HEK293T (cell line): Measurements from ENCODE around the gene PCGF1.

ENCODE experiments used
- CTCF ChIA-PET: fragments of 350-600 bp; formaldehyde crosslinking; extraction: SDS; loops from one replicate; lab custom pipeline; 2021; ENCODE audit warnings: antibody characterized with exemption, inconsistent platforms; lab: Yijun Ruan, JAX
- POLR2A ChIA-PET: fragments of 350-600 bp; formaldehyde crosslinking; extraction: SDS; loops from one replicate; lab custom pipeline; 2020; ENCODE audit warnings: antibody characterized with exemption, inconsistent platforms; lab: Yijun Ruan, JAX
- DNase-seq: peaks from one replicate; pipeline ENCODE4 v3.0.0; 2012; ENCODE audit warnings: mixed read lengths; ENCODE audit errors: extremely low spot score
- ARNT ChIP-seq: fragments of 450-650 bp; IDR thresholded peaks from 2 replicates; pipeline ENCODE4 v1.6.1; 2017; ENCODE audit warnings: mild to moderate bottlenecking
- BHLHE40 ChIP-seq: fragments of 450-650 bp; IDR thresholded peaks from 2 replicates; pipeline ENCODE4 v1.6.1; 2016; ENCODE audit warnings: mild to moderate bottlenecking, moderate library complexity, borderline replicate concordance
- CTBP1 ChIP-seq: fragments of 450-650 bp; IDR thresholded peaks from 2 replicates; pipeline ENCODE4 v1.6.1; 2016; ENCODE audit warnings: borderline replicate concordance
- ELF4 ChIP-seq: fragments of 450-650 bp; IDR thresholded peaks from 2 replicates; pipeline ENCODE4 v1.6.1; 2017; ENCODE audit warnings: antibody characterized with exemption
- FOXA1 ChIP-seq: fragments of 450-650 bp; IDR thresholded peaks from 2 replicates; pipeline ENCODE4 v1.6.1; 2016; ENCODE audit warnings: mild to moderate bottlenecking
- FOXK2 ChIP-seq: fragments of 450-650 bp; IDR thresholded peaks from 2 replicates; pipeline ENCODE4 v1.6.1; 2016; ENCODE audit warnings: mild to moderate bottlenecking
- FOXM1 ChIP-seq: fragments of 450-650 bp; IDR thresholded peaks from 2 replicates; pipeline ENCODE4 v1.6.1; 2017; ENCODE audit warnings: mild to moderate bottlenecking, borderline replicate concordance
- HDGF ChIP-seq: fragments of 450-650 bp; IDR thresholded peaks from 2 replicates; pipeline ENCODE4 v1.6.1; 2017; ENCODE audit warnings: antibody characterized with exemption, borderline replicate concordance
- L3MBTL2 ChIP-seq: fragments of 450-650 bp; conservative IDR thresholded peaks from 2 replicates; pipeline ENCODE4 v1.6.1; 2016; ENCODE audit warnings: mild to moderate bottlenecking
- LEF1 ChIP-seq: fragments of 450-650 bp; IDR thresholded peaks from 2 replicates; pipeline ENCODE4 v1.6.1; 2017; ENCODE audit warnings: mild to moderate bottlenecking, borderline replicate concordance
- NFRKB ChIP-seq: fragments of 450-650 bp; IDR thresholded peaks from 2 replicates; pipeline ENCODE4 v1.6.1; 2016; ENCODE audit warnings: mild to moderate bottlenecking, moderate library complexity
- SP1 ChIP-seq: fragments of 450-650 bp; IDR thresholded peaks from 2 replicates; pipeline ENCODE4 v1.6.1; 2017
- SUZ12 ChIP-seq: fragments of 450-650 bp; IDR thresholded peaks from 2 replicates; pipeline ENCODE4 v1.6.1; 2016; ENCODE audit warnings: mild to moderate bottlenecking
- TARDBP ChIP-seq: fragments of 450-650 bp; IDR thresholded peaks from 2 replicates; pipeline ENCODE4 v1.6.1; 2016
- ZNF384 ChIP-seq: fragments of 450-650 bp; IDR thresholded peaks from 2 replicates; pipeline ENCODE4 v1.6.1; 2016
- TF ChIP-seq, protein P1 (sequence below): fragments of 450-650 bp; IDR thresholded peaks from 2 replicates; pipeline ENCODE4 v1.6.1; 2016

Gene PCGF1

DNA sequence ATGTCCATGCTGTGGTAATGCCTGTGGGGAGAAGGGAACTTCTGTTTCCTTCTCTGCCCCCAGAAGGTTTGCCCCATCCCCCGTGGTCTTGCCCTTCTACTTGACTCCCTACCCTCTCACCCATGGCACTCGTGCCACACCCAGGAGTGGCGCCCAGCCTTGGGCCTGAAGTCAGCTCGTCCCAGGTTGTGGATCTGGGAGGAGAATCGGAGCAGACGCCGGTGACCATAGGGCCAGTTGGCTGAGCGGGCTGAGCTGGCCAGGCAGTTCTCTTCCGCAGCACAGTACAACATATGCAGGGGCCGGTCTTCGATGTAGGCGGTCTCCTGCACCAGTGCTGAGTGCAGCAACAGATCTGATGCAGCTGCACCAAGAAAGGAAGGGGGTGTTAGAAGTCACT is 26.9 kb upstream of the PCGF1 start:
- POLR2A ChIA-PET = interaction anchor here (1.0 to 1.9 kb wide), 3 partner anchors 12 to 17 kb away, joined by 4 to 7 read pairs (median 5); no protein-coding TSS in a partner anchor
- CTCF ChIA-PET = interaction anchor here (1.5 kb wide), 1 partner anchor 43 kb away, joined by 3 read pairs; no protein-coding TSS in a partner anchor
- no peak for TF ChIP-seq SUZ12
- TF ChIP-seq BHLHE40 = no peak
- TF ChIP-seq ELF4 = no peak
- no peak for TF ChIP-seq FOXA1
- no peak for TF ChIP-seq NFRKB
- no peak for TF ChIP-seq TARDBP
- no peak for TF ChIP-seq ZNF384
- TF ChIP-seq L3MBTL2 = no peak
- TF ChIP-seq SP1 = no peak
- TF ChIP-seq, protein P1, sequence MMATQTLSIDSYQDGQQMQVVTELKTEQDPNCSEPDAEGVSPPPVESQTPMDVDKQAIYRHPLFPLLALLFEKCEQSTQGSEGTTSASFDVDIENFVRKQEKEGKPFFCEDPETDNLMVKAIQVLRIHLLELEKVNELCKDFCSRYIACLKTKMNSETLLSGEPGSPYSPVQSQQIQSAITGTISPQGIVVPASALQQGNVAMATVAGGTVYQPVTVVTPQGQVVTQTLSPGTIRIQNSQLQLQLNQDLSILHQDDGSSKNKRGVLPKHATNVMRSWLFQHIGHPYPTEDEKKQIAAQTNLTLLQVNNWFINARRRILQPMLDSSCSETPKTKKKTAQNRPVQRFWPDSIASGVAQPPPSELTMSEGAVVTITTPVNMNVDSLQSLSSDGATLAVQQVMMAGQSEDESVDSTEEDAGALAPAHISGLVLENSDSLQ = no peak
- no peak for TF ChIP-seq FOXK2
- no peak for TF ChIP-seq CTBP1
- no peak for TF ChIP-seq ARNT
- no peak for TF ChIP-seq LEF1
- no peak for TF ChIP-seq FOXM1
- TF ChIP-seq HDGF = no peak
- DNase-seq = no peak

DNA sequence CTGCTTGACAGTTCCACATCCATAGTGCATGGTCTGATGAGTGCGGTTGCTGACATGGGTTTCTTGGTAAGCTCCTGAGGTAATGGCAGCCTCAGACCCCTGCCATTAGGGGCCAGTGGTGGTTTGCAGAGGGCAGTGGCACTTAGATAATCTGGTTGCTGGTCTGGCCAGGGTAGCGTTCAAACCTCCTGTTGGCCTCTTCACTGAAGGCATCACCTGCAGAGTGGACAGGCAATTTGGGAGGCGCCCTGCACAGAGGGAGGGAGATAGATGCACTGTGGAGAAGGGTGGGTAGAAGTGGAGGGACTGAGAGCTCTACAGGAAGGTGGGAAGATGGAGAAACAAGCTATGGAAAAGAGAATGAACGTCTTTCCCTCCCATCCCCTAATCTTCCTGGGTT is 26.0 kb upstream of the PCGF1 start:
- ChIA-PET POLR2A (interaction anchor here (1.4 to 8.4 kb wide), 6 partner anchors 12 to 55 kb away, joined by 5 to 70 read pairs (median 6); partner anchors contain the start of genes CCDC142, PCGF1 and TTC31), CTCF (interaction anchor here (1.5 kb wide), 1 partner anchor 44 kb away, joined by 3 read pairs; no protein-coding TSS in a partner anchor)
- no peak for DNase-seq
- TF ChIP-seq FOXA1 (no peak), LEF1 (no peak), SUZ12 (no peak), NFRKB (no peak), ARNT (no peak), SP1 (no peak), FOXM1 (no peak), HDGF (no peak), TARDBP (no peak), ELF4 (no peak), FOXK2 (no peak), ZNF384 (no peak), BHLHE40 (no peak)
- TF ChIP-seq, protein P1 = no peak

DNA sequence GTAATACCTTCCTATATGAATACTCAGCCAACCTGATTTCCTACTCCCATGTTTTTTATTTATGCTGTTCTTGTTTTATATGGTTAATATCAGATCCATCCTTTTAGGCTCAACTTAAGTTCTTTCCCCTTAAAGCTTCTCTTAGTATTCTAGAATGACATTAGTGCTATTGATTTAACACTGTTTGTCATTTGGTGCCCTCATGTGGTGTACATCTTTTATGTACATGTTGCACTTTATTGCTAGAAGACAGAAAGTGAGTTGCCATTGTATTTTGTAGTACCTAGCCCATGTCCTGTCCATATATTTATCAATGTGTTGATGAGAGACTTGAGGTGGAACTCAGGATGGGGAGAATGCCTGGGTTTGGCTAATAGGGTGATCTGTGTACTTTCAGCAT is 24.7 kb upstream of the PCGF1 start:
- no peak for TF ChIP-seq CTBP1
- no peak for TF ChIP-seq HDGF
- TF ChIP-seq NFRKB = no peak
- TF ChIP-seq BHLHE40 = no peak
- TF ChIP-seq L3MBTL2 = no peak
- TF ChIP-seq TARDBP = no peak
- no peak for TF ChIP-seq ZNF384
- ChIA-PET POLR2A (interaction anchor here (0.8 to 8.4 kb wide), 9 partner anchors 13 to 74 kb away, joined by 3 to 70 read pairs (median 5); partner anchors contain the start of genes CCDC142, LOXL3, PCGF1 and TTC31), CTCF (interaction anchor here (0.6 to 1.7 kb wide), 7 partner anchors 25 to 91 kb away, joined by 3 to 5 read pairs (median 3); partner anchors contain the start of genes PCGF1 and WBP1)
- no peak for DNase-seq

DNA sequence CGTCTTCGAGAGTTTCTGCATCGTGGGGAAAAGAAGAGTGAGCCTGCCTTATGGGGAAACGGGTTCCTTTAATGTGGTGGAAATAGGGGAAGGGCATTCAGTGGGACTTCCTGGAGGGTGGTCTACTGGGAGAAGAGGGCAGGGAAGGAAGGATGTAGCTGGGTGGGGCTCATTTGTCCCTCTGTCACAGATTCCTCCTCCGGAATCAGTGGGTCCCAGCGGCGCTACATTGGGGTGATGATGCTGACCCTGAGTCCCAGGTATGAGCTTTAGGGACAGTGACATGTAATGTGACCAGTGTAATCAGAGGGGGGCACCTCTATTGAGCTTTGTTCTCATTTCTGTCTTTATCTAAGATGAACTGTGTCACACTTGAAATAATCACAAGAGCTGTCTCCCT is 24.2 kb upstream of the PCGF1 start:
- no peak for DNase-seq
- POLR2A ChIA-PET = interaction anchor here (0.8 to 8.4 kb wide), 8 partner anchors 13 to 74 kb away, joined by 3 to 70 read pairs (median 4); partner anchors contain the start of genes CCDC142, LOXL3, PCGF1 and TTC31
- CTCF ChIA-PET = interaction anchor here (0.6 to 1.7 kb wide), 8 partner anchors 14 to 91 kb away, joined by 3 to 5 read pairs (median 3); partner anchors contain the start of genes PCGF1 and WBP1
- TF ChIP-seq FOXK2 = no peak
- no peak for TF ChIP-seq FOXA1
- TF ChIP-seq ELF4 = no peak
- no peak for TF ChIP-seq TARDBP
- TF ChIP-seq SUZ12 = no peak
- no peak for TF ChIP-seq HDGF
- no peak for TF ChIP-seq L3MBTL2
- no peak for TF ChIP-seq BHLHE40
- TF ChIP-seq LEF1 = no peak

DNA sequence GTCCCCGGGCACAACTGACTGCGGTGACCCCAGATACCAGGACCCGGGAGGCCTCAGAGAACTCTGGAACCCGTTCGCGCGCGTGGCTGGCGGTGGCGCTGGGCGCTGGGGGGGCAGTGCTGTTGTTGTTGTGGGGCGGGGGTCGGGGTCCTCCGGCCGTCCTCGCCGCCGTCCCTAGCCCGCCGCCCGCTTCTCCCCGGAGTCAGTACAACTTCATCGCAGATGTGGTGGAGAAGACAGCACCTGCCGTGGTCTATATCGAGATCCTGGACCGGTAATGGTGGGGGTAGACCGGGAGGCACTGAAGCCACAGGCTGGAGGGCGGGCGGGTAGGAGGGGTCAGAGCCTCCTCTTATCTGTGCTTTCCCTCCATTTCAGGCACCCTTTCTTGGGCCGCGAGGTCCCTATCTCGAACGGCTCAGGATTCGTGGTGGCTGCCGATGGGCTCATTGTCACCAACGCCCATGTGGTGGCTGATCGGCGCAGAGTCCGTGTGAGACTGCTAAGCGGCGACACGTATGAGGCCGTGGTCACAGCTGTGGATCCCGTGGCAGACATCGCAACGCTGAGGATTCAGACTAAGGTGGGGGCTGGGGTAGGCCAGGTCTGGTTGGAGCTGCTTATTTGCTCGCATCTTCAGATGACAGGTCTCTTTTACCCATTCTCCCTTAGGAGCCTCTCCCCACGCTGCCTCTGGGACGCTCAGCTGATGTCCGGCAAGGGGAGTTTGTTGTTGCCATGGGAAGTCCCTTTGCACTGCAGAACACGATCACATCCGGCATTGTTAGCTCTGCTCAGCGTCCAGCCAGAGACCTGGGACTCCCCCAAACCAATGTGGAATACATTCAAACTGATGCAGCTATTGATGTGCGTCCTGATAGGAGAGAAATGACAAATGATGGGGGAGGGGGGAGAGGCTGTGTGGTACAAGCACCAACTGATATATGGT is 23.0 kb upstream of the PCGF1 start:
- DNase-seq = peak; percentile 50
- POLR2A ChIA-PET = interaction anchor here (0.7 to 8.4 kb wide), 16 partner anchors 9 to 139 kb away, joined by 3 to 70 read pairs (median 4); partner anchors contain the start of genes CCDC142, INO80B, MRPL53 and PCGF1
- CTCF ChIA-PET = interaction anchor here (0.8 to 1.7 kb wide), 3 partner anchors 47 to 57 kb away, joined by 3 to 4 read pairs (median 4); partner anchors contain the start of genes CCDC142 and TTC31
- no peak for TF ChIP-seq LEF1
- TF ChIP-seq ZNF384 = no peak
- TF ChIP-seq ARNT = no peak
- no peak for TF ChIP-seq ELF4
- TF ChIP-seq, protein P1 = no peak
- TF ChIP-seq BHLHE40 = no peak
- peak; percentile 88 for TF ChIP-seq L3MBTL2
- TF ChIP-seq FOXA1 = no peak
